ENCODE results near the gene NOTCH1.

Gene NOTCH1

DNA sequence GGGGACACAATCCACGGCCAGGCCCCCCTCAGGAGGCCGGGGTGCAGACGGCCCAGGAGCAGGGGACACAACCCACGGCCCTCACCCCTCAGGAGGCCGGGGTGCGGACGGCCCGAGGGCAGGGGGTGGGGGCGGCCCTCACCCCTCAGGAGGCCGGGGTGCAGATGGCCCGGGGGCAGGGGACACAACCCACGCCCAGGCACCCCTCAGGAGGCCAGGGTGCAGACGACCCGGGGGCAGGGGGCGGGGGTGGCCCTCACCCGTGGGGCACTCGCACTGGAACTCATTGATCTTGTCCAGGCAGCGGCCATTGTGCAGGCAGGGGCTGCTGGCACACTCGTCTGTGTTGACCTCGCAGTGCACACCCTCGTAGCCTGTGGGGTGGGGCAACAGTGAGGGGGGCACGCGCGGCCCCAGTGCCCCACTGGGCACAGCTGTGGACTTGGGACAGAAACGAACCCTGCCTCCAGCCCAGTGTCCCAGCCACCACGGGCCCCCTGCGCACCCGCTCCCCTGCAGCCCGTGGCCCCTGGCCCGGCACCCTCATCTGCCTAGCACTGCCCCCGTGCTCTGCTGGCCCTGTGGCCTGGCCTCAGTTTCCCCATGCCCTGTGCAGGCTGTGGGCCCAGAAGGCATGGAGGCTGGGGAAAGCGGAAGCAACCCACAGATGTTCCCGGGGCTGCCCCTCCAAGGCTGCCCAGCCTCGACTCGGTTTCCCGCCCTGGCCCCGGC lies 28.7 kb downstream of the NOTCH1 start:
- TF ChIP-seq, protein P1, sequence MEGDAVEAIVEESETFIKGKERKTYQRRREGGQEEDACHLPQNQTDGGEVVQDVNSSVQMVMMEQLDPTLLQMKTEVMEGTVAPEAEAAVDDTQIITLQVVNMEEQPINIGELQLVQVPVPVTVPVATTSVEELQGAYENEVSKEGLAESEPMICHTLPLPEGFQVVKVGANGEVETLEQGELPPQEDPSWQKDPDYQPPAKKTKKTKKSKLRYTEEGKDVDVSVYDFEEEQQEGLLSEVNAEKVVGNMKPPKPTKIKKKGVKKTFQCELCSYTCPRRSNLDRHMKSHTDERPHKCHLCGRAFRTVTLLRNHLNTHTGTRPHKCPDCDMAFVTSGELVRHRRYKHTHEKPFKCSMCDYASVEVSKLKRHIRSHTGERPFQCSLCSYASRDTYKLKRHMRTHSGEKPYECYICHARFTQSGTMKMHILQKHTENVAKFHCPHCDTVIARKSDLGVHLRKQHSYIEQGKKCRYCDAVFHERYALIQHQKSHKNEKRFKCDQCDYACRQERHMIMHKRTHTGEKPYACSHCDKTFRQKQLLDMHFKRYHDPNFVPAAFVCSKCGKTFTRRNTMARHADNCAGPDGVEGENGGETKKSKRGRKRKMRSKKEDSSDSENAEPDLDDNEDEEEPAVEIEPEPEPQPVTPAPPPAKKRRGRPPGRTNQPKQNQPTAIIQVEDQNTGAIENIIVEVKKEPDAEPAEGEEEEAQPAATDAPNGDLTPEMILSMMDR (IDR thresholded peaks at IDR 0.05; ENCODE audit: low read length, missing control alignments): no peak
- no peak for DNase-seq (ENCODE audit: low read depth)
- H3K4me3 ChIP-seq (replicated peaks; ENCODE audit: low read depth, low read length): no peak overlapping the region

- TF ChIP-seq, protein P1 (IDR thresholded peaks at IDR 0.05; ENCODE audit: low read length, missing control alignments): no peak
- no peak for DNase-seq (ENCODE audit: low read depth)
- no peak overlapping the region for H3K4me3 ChIP-seq (replicated peaks; ENCODE audit: low read depth, low read length)
Observed at GRCh38 chr9:136516191-136516654, 29.6 kb downstream of the NOTCH1 start.

GRCh38 chr9:136515276-136515675 lies 30.6 kb downstream of the NOTCH1 start:
- no peak for DNase-seq (ENCODE audit: low read depth)
- no peak overlapping the region for H3K4me3 ChIP-seq (replicated peaks; ENCODE audit: low read depth, low read length)
- TF ChIP-seq, protein P1 (IDR thresholded peaks at IDR 0.05; ENCODE audit: low read length, missing control alignments): no peak

- TF ChIP-seq, protein P1 (IDR thresholded peaks at IDR 0.05; ENCODE audit: low read length, missing control alignments): no peak
- DNase-seq (ENCODE audit: low read depth): no peak
- no peak overlapping the region for H3K4me3 ChIP-seq (replicated peaks; ENCODE audit: low read depth, low read length)
Observed at GRCh38 chr9:136514022-136514714, 31.7 kb downstream of the NOTCH1 start.

DNA sequence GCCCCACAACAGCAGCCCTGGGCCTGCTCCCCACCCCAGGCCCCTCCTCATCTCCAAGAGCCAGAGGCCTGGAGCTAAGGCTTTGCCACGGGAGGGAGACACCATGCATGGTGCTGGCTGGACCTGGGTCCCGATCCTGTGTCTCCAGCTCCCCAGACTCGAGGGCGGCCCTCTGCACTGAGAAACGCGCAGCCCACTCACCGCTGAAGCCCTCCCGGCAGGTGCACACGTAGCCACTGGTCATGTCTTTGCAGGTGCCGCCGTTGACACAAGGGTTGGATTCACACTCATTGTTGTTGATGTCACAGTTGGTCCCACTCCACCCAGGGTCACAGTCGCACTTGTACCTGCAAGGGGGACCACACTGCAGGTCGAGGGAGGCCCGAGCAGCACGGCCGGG lies 32.7 kb downstream of the NOTCH1 start:
- TF ChIP-seq, protein P1 (IDR thresholded peaks at IDR 0.05; ENCODE audit: low read length, missing control alignments): no peak
- no peak overlapping the region for H3K4me3 ChIP-seq (replicated peaks; ENCODE audit: low read depth, low read length)
- no peak for DNase-seq (ENCODE audit: low read depth)

GRCh38 chr9:136512651-136513071 lies 33.2 kb downstream of the NOTCH1 start:
- H3K4me3 ChIP-seq (replicated peaks; ENCODE audit: low read depth, low read length): no peak overlapping the region
- DNase-seq (ENCODE audit: low read depth): peak; percentile 39
- TF ChIP-seq, protein P1 (IDR thresholded peaks at IDR 0.05; ENCODE audit: low read length, missing control alignments): no peak
